CD14-positive monocyte (primary cell): ENCODE results near the gene FTHL17. TPM values are rescaled to one million over a fixed set of nuclear protein-coding genes. Genes with fewer than 3 reads are reported as not detected.

Experiments
- DNase-seq, 3 donors: peaks; one replicate each; pipeline ENCODE4 v3.0.0-alpha.2; 2011 to 2022
- H2AFZ ChIP-seq: 2 replicates; pipeline ENCODE4 v1.6.0; 2012; ENCODE audit warnings: mild to moderate bottlenecking, low read depth, low read length, inconsistent platforms; ENCODE audit not compliant: insufficient read depth, poor library complexity, severe bottlenecking
- H3K27ac ChIP-seq, 2 donors: 1 replicate in 1 of 2; 2 replicates in 1 of 2; pipeline ENCODE4 v1.5.1; 2012 to 2013; ENCODE audit warnings: low read length in 2 of 2, control low read depth in 1 of 2, inconsistent platforms in 1 of 2, low read depth in 1 of 2, mild to moderate bottlenecking in 1 of 2
- H3K27me3 ChIP-seq, 2 donors: one replicate each; pipeline versions ENCODE4 v1.6.0 to v1.6.1; 2011 to 2013; ENCODE audit warnings: low read length in 2 of 2; ENCODE audit not compliant: control insufficient read depth in 2 of 2, insufficient read depth in 2 of 2
- H3K36me3 ChIP-seq, 2 donors: replicated peaks in 1 of 2; 1 replicate in 1 of 2; 2 replicates in 1 of 2; pipeline versions ENCODE4 v1.5.1 to v1.6.1; 2012 to 2013; ENCODE audit warnings: low read length in 2 of 2, control low read depth in 1 of 2, inconsistent platforms in 1 of 2, mild to moderate bottlenecking in 1 of 2; ENCODE audit not compliant: insufficient read depth in 2 of 2, control insufficient read depth in 1 of 2
- H3K4me1 ChIP-seq, 2 donors: 1 replicate in 1 of 2; 2 replicates in 1 of 2; pipeline versions ENCODE4 v1.5.1 to v1.6.1; 2012 to 2013; ENCODE audit warnings: low read length in 2 of 2, control low read depth in 1 of 2, inconsistent platforms in 1 of 2, mild to moderate bottlenecking in 1 of 2, moderate library complexity in 1 of 2; ENCODE audit not compliant: insufficient read depth in 2 of 2, control insufficient read depth in 1 of 2
- H3K4me2 ChIP-seq: replicated peaks from 2 replicates; pipeline ENCODE3; 2012; ENCODE audit warnings: low read length, moderate library complexity, mild to moderate bottlenecking; ENCODE audit not compliant: poor library complexity, severe bottlenecking; ENCODE audit errors: extremely low read depth
- H3K4me3 ChIP-seq, 3 experiments: fragments of 200-600 bp in 1 of 3; sonication (generic) in 1 of 3; replicated peaks in 1 of 3; 1 replicate in 2 of 3; 2 replicates in 1 of 3; pipeline ENCODE4 v1.5.1; 2011 to 2013; ENCODE audit warnings: low read length in 3 of 3, mild to moderate bottlenecking in 3 of 3, control low read depth in 2 of 3, low read depth in 2 of 3, inconsistent platforms in 1 of 3, moderate library complexity in 1 of 3
- H3K79me2 ChIP-seq: 2 replicates; pipeline ENCODE4 v1.6.0; 2012; ENCODE audit warnings: mild to moderate bottlenecking, control low read depth, inconsistent platforms, low read length, moderate library complexity; ENCODE audit not compliant: insufficient read depth
- H3K9ac ChIP-seq: 2 replicates; pipeline ENCODE4 v1.6.0; 2017; ENCODE audit warnings: low read length, mild to moderate bottlenecking; ENCODE audit not compliant: insufficient read depth, poor library complexity, severe bottlenecking
- H3K9me3 ChIP-seq, 2 donors: replicated peaks in 1 of 2; 1 replicate in 1 of 2; 2 replicates in 1 of 2; pipeline versions ENCODE4 v1.5.1 to v1.6.1; 2012 to 2013; ENCODE audit warnings: low read length in 2 of 2, control low read depth in 1 of 2; ENCODE audit not compliant: control insufficient read depth in 1 of 2, insufficient read depth in 1 of 2
- H4K20me1 ChIP-seq: 2 replicates; pipeline ENCODE4 v1.6.0; 2012; ENCODE audit warnings: mild to moderate bottlenecking, low read length, control low read depth, moderate library complexity; ENCODE audit not compliant: insufficient read depth
- H3K27ac Mint-ChIP-seq, 7 donors: one replicate each; pipeline ENCODE4 v1.8.0; 2020; ENCODE audit warnings: mild to moderate bottlenecking in 7 of 7, mixed read lengths in 7 of 7, moderate library complexity in 6 of 7, inconsistent platforms in 2 of 7
- H3K27me3 Mint-ChIP-seq, 3 donors: one replicate each; pipeline ENCODE4 v1.8.0; 2021 to 2022; ENCODE audit warnings: low read depth in 3 of 3, mild to moderate bottlenecking in 3 of 3, mixed read lengths in 3 of 3, moderate library complexity in 3 of 3, inconsistent platforms in 1 of 3
- H3K36me3 Mint-ChIP-seq, 2 donors: one replicate each; pipeline ENCODE4 v1.8.0; 2020; ENCODE audit warnings: mixed read lengths in 2 of 2, inconsistent platforms in 1 of 2, mild to moderate bottlenecking in 1 of 2
- H3K4me1 Mint-ChIP-seq: one replicate; pipeline ENCODE4 v1.8.0; 2020; ENCODE audit warnings: mild to moderate bottlenecking, mixed read lengths
- H3K4me3 Mint-ChIP-seq, 2 donors: one replicate each; pipeline ENCODE4 v1.8.0; 2020; ENCODE audit warnings: mild to moderate bottlenecking in 2 of 2, mixed read lengths in 2 of 2, moderate library complexity in 1 of 2
- H3K9me3 Mint-ChIP-seq, 7 donors: one replicate each; pipeline ENCODE4 v1.8.0; 2020 to 2022; ENCODE audit warnings: mixed read lengths in 7 of 7, mild to moderate bottlenecking in 6 of 7, moderate library complexity in 6 of 7, inconsistent platforms in 2 of 7
- WGBS: methylation state at CpG from one replicate; pipeline ENCODE4 v1.1.5; 2013; ENCODE audit warnings: missing lambda C conversion rate; ENCODE audit not compliant: insufficient coverage; 5-methylcytosine and 5-hydroxymethylcytosine counted together
- intact Hi-C, 2 donors: fragments of 100-400 bp; cut with micrococcal nuclease; formaldehyde crosslinking; loops; one replicate each; pipeline versions ENCODE4 v1.15.0 to v1.15.1; 2023
- polyA plus RNA-seq, 3 donors: library from polyadenylated mRNA; depleted of rRNA in 1 of 3; unstranded in 2 of 3; stranded (reverse) in 1 of 3; fragments of 300-500 nt in 2 of 3; fragments of >200 nt in 1 of 3; fragmentation: Illumina TruSeq in 2 of 3; gene quantifications; 1 replicate in 2 of 3; 2 replicates in 1 of 3; pipeline ENCODE4 v1.2.3, GENCODE V29; 2012 to 2021
- TF ChIP-seq, protein P1 (sequence below): fragments of 200-600 bp; IDR thresholded peaks from one replicate; pipeline ENCODE4 v1.8.0; 2022; ENCODE audit warnings: antibody characterized with exemption, mild to moderate bottlenecking

Gene FTHL17
- polyA plus RNA-seq, 3 donors = not detected

DNA sequence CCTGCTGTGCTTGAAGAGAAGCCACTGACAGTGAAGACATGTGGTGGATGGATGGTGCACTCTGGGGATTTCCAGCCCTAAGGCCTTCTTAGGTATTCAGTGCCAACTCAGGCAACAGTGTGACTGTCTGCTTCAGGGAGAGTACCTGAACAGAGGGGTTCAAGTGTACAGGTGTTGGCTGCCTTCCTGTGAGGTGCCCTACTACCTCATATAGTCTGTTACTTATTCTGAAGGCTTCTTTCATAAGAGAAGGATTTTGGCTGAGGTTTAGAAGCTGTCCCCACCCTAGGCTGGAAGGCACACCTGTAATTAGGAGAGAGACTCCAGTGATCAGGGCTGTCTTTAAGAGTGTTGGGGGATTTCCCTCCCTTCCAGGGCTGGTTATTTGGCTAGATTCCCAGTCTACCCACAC is 1.8 kb downstream of the FTHL17 start:
- no peak for DNase-seq
- Histone ChIP-seq H3K9ac (no peak overlapping the region), H3K9me3 (peaks cover 3 to 8% of the 10 kb centered on the region in 2 donors), H2AFZ (no peak overlapping the region), H3K27me3 (no peaks in the 10 kb centered on the region), H3K79me2 (no peaks in the 10 kb centered on the region), H3K4me1 (no peaks in the 10 kb centered on the region), H3K27ac (no peak overlapping the region), H4K20me1 (no peaks in the 10 kb centered on the region), H3K36me3 (no peaks in the 10 kb centered on the region), H3K4me3 (no peak overlapping the region), H3K4me2 (no peak overlapping the region)
- no peaks in the 10 kb centered on the region for H3K36me3 Mint-ChIP-seq
- H3K4me3 Mint-ChIP-seq = no peak overlapping the region
- peaks cover 7 to 14% (median 9%) of the 10 kb centered on the region in 7 donors for H3K9me3 Mint-ChIP-seq
- H3K27ac Mint-ChIP-seq = no peak overlapping the region
- H3K27me3 Mint-ChIP-seq = peaks cover 0 to 6% (median 2%) of the 10 kb centered on the region in 3 donors
- no peaks in the 10 kb centered on the region for H3K4me1 Mint-ChIP-seq
- intact Hi-C loops = no loop called here
- TF ChIP-seq, protein P1, sequence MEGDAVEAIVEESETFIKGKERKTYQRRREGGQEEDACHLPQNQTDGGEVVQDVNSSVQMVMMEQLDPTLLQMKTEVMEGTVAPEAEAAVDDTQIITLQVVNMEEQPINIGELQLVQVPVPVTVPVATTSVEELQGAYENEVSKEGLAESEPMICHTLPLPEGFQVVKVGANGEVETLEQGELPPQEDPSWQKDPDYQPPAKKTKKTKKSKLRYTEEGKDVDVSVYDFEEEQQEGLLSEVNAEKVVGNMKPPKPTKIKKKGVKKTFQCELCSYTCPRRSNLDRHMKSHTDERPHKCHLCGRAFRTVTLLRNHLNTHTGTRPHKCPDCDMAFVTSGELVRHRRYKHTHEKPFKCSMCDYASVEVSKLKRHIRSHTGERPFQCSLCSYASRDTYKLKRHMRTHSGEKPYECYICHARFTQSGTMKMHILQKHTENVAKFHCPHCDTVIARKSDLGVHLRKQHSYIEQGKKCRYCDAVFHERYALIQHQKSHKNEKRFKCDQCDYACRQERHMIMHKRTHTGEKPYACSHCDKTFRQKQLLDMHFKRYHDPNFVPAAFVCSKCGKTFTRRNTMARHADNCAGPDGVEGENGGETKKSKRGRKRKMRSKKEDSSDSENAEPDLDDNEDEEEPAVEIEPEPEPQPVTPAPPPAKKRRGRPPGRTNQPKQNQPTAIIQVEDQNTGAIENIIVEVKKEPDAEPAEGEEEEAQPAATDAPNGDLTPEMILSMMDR = no peak

DNA sequence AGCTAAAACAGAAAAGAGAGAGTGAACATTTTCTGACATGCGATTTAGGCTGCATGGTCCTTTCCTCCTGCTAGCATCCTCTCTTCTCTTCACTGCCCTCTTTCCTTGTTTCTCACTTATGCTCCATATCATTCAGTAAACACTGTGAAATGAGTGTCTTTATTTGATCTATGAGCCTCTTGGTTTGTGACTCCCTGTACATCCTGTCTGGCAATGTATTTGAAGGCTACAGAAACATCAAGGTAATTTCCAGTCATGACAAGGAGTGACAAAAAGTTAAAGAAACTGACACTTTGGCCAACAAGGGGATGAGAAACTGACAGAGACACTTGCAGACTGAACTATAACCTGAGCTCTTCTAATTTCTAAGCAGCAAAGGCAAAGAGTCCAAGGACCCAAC is 8.7 kb downstream of the FTHL17 start:
- H3K27ac Mint-ChIP-seq = peak overlapping the region in 1 of 7 donors; percentile 2
- no peaks in the 10 kb centered on the region for H3K27me3 ChIP-seq
- H2AFZ ChIP-seq = no peak overlapping the region
- peaks cover 0 to 2% (median 2%) of the 10 kb centered on the region in 7 donors for H3K9me3 Mint-ChIP-seq
- H4K20me1 ChIP-seq = no peaks in the 10 kb centered on the region
- no peaks in the 10 kb centered on the region for H3K36me3 ChIP-seq
- H3K4me1 Mint-ChIP-seq = no peaks in the 10 kb centered on the region
- intact Hi-C loops = no loop called here
- H3K4me3 Mint-ChIP-seq = no peak overlapping the region
- WGBS = no CpG with 5 or more reads among the region's 1 CpG
- no peaks in the 10 kb centered on the region for H3K79me2 ChIP-seq
- peaks cover 0 to 4% of the 10 kb centered on the region in 2 donors for H3K9me3 ChIP-seq
- H3K4me3 ChIP-seq = no peak overlapping the region
- H3K27me3 Mint-ChIP-seq = no peaks in the 10 kb centered on the region
- no peak overlapping the region for H3K27ac ChIP-seq
- H3K4me1 ChIP-seq = no peaks in the 10 kb centered on the region
- no peak overlapping the region for H3K9ac ChIP-seq
- H3K36me3 Mint-ChIP-seq = no peaks in the 10 kb centered on the region
- no peak overlapping the region for H3K4me2 ChIP-seq
- TF ChIP-seq, protein P1 = no peak
- no peak for DNase-seq
